WI38 (cell line): ENCODE measurements around the gene TTC21A.

Experiments
- H3K4me3 ChIP-seq: 2 replicates; pipeline ENCODE4 v1.5.1; 2011; ENCODE audit warnings: low read depth, mild to moderate bottlenecking, control low read depth, low read length
- CTCF ChIP-seq: IDR thresholded peaks from 2 replicates; pipeline ENCODE4 v1.5.1; 2012; ENCODE audit warnings: low read depth, mild to moderate bottlenecking, control low read depth, low read length

TTC21A gene

GRCh38 chr3:39181408-39182335, 74.2 kb downstream of the TTC21A start:
- H3K4me3 ChIP-seq: no peak overlapping the region
- no peak for TF ChIP-seq CTCF

GRCh38 chr3:39183211-39184080, 76.0 kb downstream of the TTC21A start:
- TF ChIP-seq CTCF: no peak
- H3K4me3 ChIP-seq: no peak overlapping the region

- no peak overlapping the region for H3K4me3 ChIP-seq
- TF ChIP-seq CTCF: no peak
Observed at GRCh38 chr3:39184081-39184967, 76.8 kb downstream of the TTC21A start.

- TF ChIP-seq CTCF: no peak
- H3K4me3 ChIP-seq: no peak overlapping the region
Observed at GRCh38 chr3:39184968-39185285, 77.4 kb downstream of the TTC21A start.

GRCh38 chr3:39185326-39185958, 78.0 kb downstream of the TTC21A start:
- TF ChIP-seq CTCF: no peak
- H3K4me3 ChIP-seq: no peak overlapping the region

GRCh38 chr3:39185959-39186691, 78.6 kb downstream of the TTC21A start:
- no peak for TF ChIP-seq CTCF
- no peak overlapping the region for H3K4me3 ChIP-seq
